C4-2B (cell line): ENCODE results near the gene CDC23.

Experiments
- CTCF ChIP-seq: fragments of 450-650 bp; conservative IDR thresholded peaks from 2 replicates; pipeline ENCODE4 v1.5.1; 2017; ENCODE audit warnings: mild to moderate bottlenecking
- ZFX ChIP-seq: fragments of 450-650 bp; IDR thresholded peaks from 2 replicates; pipeline ENCODE4 v1.6.1; 2017

- TF ChIP-seq CTCF, result no peak
- no peak for TF ChIP-seq ZFX
Measured at GRCh38 chr5:138149530-138149929, 63.6 kb downstream of the CDC23 start.
